ENCODE measurements around the gene PUS3. TPM values are rescaled to one million over a fixed set of nuclear protein-coding genes. Genes with fewer than 3 reads are reported as not detected.
"Not testable (repeated sequence)": the region's sequence is repeated elsewhere in the genome, so short reads cannot be mapped to it uniquely, and the experiment has no call there.

Gene PUS3
- total RNA-seq, 1 donor from 2014 or later: 8.3 TPM

DNA sequence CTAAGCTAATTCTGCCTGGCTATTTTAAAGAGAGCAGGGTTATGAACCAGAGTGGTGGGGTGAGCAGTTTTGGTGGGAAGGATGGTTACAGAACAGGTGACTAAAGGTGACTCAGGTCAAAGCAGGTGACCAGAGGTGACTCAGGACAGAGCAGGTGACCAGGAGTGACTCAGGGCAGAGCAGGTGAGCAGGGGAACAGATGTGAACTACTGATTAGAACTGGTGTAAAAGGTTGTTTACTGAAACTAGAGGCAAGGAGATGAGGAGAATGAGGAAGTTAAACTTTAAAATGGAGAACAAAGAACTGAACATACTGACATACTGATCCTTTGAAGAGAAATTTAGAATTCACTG lies 30.9 kb downstream of the PUS3 start:
- no peak for DNase-seq (ENCODE audit: low read depth in 2 of 2)

DNA sequence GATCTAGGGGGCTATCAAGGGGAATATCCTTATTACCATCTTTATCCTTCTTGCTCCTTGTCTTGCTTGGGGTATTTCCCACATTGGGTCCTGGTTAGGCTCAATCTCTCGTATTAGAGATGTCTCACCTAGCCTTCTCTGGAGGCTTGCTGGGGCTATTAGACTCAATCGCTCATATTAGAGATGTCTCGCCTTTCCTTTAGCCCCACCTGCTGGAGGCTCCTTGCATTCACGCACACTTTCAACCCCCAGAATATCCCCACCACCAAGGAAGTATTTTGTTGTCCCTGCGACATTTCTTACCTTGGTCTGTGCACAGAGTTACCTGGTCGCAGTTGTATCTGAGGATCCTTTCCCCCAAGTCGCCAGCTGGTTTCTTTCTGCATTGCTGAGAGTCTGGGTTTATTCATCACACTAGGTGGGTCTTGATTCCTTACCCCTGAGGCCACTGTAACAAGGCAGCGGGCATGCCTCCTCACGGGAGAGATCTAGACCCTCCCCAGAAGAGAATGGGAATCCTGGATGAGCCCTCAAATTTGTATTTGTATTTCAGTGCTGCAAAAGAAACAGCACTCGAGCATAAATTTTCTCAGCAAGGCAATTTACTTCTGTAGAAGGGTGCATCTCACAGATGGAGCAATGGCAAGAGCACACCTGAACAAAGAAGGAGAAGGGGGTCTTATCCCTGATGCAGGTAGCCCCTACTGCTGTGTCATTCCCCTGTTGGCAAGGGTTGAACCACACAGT lies 31.4 kb downstream of the PUS3 start:
- DNase-seq (ENCODE audit: low read depth in 2 of 2): peak; percentile 60 to 61

DNA sequence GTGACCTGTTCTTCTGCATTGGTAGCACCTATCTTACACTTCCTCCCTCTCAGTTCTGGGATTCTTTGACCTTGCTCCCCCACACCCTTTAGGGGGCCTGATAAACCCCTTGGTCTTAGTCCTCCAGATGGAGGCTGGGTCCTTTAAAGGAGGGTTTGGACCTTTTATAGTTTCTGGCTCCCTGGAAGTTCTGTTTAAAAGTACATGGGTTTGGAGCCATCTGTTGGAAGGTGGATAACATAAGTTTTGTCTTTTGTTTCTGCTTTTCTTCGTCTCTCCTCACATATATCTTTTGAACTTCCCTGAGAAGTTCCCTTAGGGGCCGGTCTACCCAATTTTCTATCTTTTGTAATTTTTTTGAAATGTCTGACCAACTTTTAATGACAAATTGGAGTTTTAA lies 33.5 kb downstream of the PUS3 start:
- DNase-seq (ENCODE audit: low read depth in 2 of 2): no peak

DNA sequence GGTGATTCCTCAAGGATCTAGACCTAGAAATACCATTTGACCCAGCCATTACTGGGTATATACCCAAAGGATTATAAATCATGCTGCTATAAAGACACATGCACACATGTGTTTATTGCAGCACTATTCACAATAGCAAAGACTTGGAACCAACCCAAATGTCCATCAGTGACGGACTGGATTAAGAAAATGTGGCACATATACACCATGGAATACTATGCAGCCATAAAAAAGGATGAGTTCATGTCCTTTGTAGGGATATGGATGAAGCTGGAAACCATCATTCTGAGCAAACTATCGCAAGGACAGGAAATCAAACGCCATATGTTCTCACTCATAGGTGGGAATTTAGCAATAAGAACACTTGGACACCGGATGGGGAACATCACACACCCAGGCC lies 37.7 kb downstream of the PUS3 start:
- not testable (repeated sequence) for DNase-seq (ENCODE audit: low read depth in 2 of 2)

DNA sequence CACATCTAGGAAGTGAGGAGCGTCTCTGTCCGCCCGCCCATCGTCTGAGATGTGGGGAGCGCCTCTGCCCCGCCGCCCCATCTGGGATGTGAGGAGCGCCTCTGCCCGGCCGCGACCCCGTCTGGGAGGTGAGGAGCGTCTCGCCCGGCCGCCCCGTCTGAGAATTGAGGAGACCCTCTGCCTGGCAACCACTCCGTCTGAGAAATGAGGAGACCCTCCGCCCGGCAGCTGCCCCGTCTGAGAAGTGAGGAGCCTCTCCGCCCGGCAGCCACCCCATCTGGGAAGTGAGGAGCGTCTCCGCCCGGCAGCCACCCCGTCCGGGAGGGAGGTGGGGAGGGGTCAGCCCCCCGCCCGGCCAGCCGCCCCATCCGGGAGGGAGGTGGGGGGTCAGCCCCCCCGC lies 40.2 kb downstream of the PUS3 start:
- not testable (repeated sequence) for DNase-seq (ENCODE audit: low read depth in 2 of 2)

DNA sequence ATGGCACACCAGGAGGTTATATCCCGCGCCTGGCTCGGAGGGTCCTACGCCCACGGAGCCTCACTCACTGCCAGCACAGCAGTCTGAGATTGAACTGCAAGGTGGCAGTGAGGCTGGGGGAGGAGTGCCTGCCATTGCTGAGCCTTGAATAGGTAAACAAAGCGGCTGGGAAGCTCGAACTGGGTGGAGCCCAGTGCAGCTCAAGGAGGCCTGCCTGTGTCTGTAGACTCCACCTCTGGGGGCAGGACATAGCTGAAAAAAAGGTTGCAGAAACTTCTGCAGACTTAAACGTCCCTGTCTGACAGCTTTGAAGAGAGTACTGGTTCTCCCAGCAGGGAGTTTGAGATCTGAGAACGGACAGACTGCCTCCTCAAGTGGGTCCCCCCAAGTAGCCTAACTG lies 45.3 kb downstream of the PUS3 start:
- not testable (repeated sequence) for DNase-seq (ENCODE audit: low read depth in 2 of 2)

DNA sequence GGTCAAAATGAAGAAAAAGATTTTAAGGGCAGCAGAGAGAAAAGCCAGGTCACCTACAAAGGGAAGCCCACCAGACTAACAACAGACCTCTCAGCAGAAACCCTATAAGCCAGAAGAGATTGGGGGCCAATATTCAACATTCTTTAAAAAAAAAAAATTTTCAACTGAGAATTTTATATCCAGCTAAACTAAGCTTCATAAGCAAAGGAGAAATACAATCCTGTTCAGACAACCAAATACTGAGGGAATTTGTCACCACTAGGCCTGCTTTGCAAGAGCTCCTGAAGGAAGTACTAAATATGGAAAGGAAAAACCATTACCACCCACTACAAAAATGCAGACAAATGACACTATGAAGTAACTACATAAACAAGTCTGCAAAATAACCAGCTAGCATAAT lies 56.8 kb downstream of the PUS3 start:
- no peak for DNase-seq (ENCODE audit: low read depth in 2 of 2)

Other genes with a start within 250 kb of the PUS3 start
- gene ACRV1, start 222.4 kb downstream of the PUS3 start, total RNA-seq: under 0.01 TPM in 1 of 2 replicates, not detected in the other
- not detected in 2 replicates for gene PATE1, start 156.9 kb downstream of the PUS3 start, total RNA-seq
- gene PATE2, start 124.4 kb downstream of the PUS3 start, total RNA-seq: under 0.01 TPM in 1 of 2 replicates, not detected in the other
- not detected in 2 replicates for gene PATE3, start 115.1 kb downstream of the PUS3 start, total RNA-seq
- not detected in 2 replicates for gene PATE4, start 69.9 kb downstream of the PUS3 start, total RNA-seq
- gene HYLS1, start 15.5 kb downstream of the PUS3 start, total RNA-seq: 5.0 and 6.9 TPM in 2 replicates
- gene DDX25, start 1.3 kb upstream of the PUS3 start, total RNA-seq: under 0.01 TPM in 1 of 2 replicates, not detected in the other
- not detected in 2 replicates for gene VSIG10L2, start 42.8 kb upstream of the PUS3 start, total RNA-seq
- gene CDON, start 159.7 kb upstream of the PUS3 start, total RNA-seq: 0.65 and 4.4 TPM in 2 replicates